K562 (cell line): Measurements from ENCODE around the gene MOXD1.

Experiments used
- CTCF ChIP-seq, 3 experiments: IDR thresholded peaks in 2 of 3; conservative IDR thresholded peaks in 1 of 3; 2 replicates each; pipeline ENCODE4 v1.5.1; 2011 to 2012; ENCODE audit warnings: low read length in 3 of 3, mild to moderate bottlenecking in 3 of 3, control low read depth in 2 of 3, improper control_type of control experiment in 1 of 3, inconsistent platforms in 1 of 3, low read depth in 1 of 3, mixed read lengths in 1 of 3, moderate library complexity in 1 of 3; ENCODE audit not compliant: insufficient read depth in 2 of 3
- ETV6 ChIP-seq, 3 experiments: fragments of 150-350 bp in 1 of 3; sonication (generic) in 1 of 3; formaldehyde crosslinking in 1 of 3; IDR thresholded peaks; 2 replicates each; pipeline versions ENCODE4 v1.6.1 to v1.8.0; 2014 to 2022; ENCODE audit warnings: borderline replicate concordance in 2 of 3, low read depth in 2 of 3, antibody characterized with exemption in 1 of 3, low read length in 1 of 3, mild to moderate bottlenecking in 1 of 3, missing genetic modification reagents in 1 of 3
- MYBL2 ChIP-seq, 2 experiments: fragments of 450-650 bp in 1 of 2; sonication (generic) in 1 of 2; formaldehyde crosslinking in 1 of 2; IDR thresholded peaks; 2 replicates each; pipeline versions ENCODE4 v1.6.1 to v1.8.1; 2017 to 2022; ENCODE audit warnings: borderline replicate concordance in 1 of 2, inconsistent platforms in 1 of 2, low read depth in 1 of 2, mild to moderate bottlenecking in 1 of 2, missing genetic modification reagents in 1 of 2, moderate library complexity in 1 of 2
- TF ChIP-seq, protein P1 (sequence below), 2 experiments: fragments of 450-650 bp; formaldehyde crosslinking in 1 of 2; IDR thresholded peaks; 2 replicates each; pipeline versions ENCODE4 v1.4.0 to v1.6.1; 2014 to 2020; ENCODE audit warnings: mild to moderate bottlenecking in 2 of 2, borderline replicate concordance in 1 of 2, low read depth in 1 of 2

GRCh38 chr6:132382630-132383175 is 18.6 kb downstream of the MOXD1 start:
- TF ChIP-seq MYBL2 (IDR thresholded peaks at IDR 0.05; ENCODE audit: low read depth) (no peak), MYBL2 (CRISPR knock-in tag; IDR thresholded peaks at IDR 0.05; ENCODE audit: borderline replicate concordance) (no peak), ETV6 (IDR thresholded peaks at IDR 0.05; ENCODE audit: borderline replicate concordance in 1 of 2, low read depth in 2 of 2, low read length in 1 of 2) (no peak), ETV6 (CRISPR knock-in tag; IDR thresholded peaks at IDR 0.05; ENCODE audit: borderline replicate concordance) (no peak), CTCF (IDR thresholded peaks at IDR 0.05 in 2 of 3, conservative IDR thresholded peaks at IDR 0.05 in 1 of 3; ENCODE audit: insufficient read depth in 2 of 3, low read depth in 1 of 3, low read length in 3 of 3) (no peak)
- TF ChIP-seq, protein P1, sequence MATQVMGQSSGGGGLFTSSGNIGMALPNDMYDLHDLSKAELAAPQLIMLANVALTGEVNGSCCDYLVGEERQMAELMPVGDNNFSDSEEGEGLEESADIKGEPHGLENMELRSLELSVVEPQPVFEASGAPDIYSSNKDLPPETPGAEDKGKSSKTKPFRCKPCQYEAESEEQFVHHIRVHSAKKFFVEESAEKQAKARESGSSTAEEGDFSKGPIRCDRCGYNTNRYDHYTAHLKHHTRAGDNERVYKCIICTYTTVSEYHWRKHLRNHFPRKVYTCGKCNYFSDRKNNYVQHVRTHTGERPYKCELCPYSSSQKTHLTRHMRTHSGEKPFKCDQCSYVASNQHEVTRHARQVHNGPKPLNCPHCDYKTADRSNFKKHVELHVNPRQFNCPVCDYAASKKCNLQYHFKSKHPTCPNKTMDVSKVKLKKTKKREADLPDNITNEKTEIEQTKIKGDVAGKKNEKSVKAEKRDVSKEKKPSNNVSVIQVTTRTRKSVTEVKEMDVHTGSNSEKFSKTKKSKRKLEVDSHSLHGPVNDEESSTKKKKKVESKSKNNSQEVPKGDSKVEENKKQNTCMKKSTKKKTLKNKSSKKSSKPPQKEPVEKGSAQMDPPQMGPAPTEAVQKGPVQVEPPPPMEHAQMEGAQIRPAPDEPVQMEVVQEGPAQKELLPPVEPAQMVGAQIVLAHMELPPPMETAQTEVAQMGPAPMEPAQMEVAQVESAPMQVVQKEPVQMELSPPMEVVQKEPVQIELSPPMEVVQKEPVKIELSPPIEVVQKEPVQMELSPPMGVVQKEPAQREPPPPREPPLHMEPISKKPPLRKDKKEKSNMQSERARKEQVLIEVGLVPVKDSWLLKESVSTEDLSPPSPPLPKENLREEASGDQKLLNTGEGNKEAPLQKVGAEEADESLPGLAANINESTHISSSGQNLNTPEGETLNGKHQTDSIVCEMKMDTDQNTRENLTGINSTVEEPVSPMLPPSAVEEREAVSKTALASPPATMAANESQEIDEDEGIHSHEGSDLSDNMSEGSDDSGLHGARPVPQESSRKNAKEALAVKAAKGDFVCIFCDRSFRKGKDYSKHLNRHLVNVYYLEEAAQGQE (IDR thresholded peaks at IDR 0.05; ENCODE audit: borderline replicate concordance), result no peak
- TF ChIP-seq, protein P1 (CRISPR knock-in tag; IDR thresholded peaks at IDR 0.05; ENCODE audit: low read depth), result no peak
